ENCODE measurements around the gene GTF3C5.

DNA sequence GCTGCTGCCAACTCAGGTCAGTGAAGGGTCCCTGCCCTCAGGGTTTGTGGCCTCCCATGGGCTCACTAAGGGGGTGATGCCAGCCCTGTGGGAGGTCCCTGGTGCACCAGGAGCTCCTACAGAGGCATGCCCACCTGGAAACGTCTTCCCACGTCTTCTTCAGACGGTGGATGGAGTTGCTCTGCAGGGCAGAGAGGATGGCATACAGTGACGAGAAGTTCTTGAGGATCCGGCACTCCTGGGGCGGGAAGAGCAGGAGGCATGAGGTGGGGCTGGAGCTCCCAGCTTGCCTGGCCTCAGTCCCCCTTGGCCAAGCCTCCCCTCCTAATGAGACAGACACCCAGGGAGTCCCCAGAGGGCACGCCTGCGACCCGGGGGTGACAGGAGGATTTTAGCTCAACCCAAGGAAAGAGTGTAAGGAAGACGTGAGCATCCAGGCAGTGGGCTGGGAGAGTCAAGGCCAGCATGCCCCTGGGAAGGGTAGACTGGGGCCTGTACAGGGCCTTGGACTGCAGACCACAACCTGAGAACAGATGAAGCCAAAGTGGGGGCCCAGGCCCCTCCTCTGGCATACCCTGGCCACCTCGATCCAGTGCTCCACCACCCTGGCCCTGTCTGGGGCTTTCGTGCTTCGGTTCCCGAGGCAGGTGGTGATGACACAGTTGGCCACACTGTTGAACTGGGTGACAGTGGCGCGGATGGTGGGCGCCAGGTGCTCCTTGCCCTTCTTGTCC, 75.9 kb downstream of the GTF3C5 start:
- TF ChIP-seq, protein P1, sequence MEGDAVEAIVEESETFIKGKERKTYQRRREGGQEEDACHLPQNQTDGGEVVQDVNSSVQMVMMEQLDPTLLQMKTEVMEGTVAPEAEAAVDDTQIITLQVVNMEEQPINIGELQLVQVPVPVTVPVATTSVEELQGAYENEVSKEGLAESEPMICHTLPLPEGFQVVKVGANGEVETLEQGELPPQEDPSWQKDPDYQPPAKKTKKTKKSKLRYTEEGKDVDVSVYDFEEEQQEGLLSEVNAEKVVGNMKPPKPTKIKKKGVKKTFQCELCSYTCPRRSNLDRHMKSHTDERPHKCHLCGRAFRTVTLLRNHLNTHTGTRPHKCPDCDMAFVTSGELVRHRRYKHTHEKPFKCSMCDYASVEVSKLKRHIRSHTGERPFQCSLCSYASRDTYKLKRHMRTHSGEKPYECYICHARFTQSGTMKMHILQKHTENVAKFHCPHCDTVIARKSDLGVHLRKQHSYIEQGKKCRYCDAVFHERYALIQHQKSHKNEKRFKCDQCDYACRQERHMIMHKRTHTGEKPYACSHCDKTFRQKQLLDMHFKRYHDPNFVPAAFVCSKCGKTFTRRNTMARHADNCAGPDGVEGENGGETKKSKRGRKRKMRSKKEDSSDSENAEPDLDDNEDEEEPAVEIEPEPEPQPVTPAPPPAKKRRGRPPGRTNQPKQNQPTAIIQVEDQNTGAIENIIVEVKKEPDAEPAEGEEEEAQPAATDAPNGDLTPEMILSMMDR (IDR thresholded peaks at IDR 0.05) = no peak
- TF ChIP-seq EP300 (IDR thresholded peaks at IDR 0.05) (no peak), POLR2A (IDR thresholded peaks at IDR 0.05) (no peak)

Measured in ovary (tissue), 3 donors.